Testis (tissue), 3 donors: Measurements from ENCODE around the gene INSM1. TPM values are rescaled to one million over a fixed set of nuclear protein-coding genes. Genes with fewer than 3 reads are reported as not detected.

Experiments
- DNase-seq: peaks from one replicate; pipeline ENCODE4 v3.0.0-alpha.2; 2019
- H3K27ac ChIP-seq, 2 donors: fragments of 200-600 bp; sonication (generic); one replicate each; pipeline ENCODE4 v1.5.1; 2019
- H3K27me3 ChIP-seq: fragments of 200-600 bp; sonication (generic); one replicate; pipeline ENCODE4 v1.5.1; 2019
- H3K36me3 ChIP-seq: fragments of 200-600 bp; sonication (generic); one replicate; pipeline ENCODE4 v1.5.1; 2017; ENCODE audit warnings: low read depth; ENCODE audit errors: missing control alignments
- H3K4me1 ChIP-seq: fragments of 200-600 bp; sonication (generic); one replicate; pipeline ENCODE4 v1.5.1; 2019
- H3K4me3 ChIP-seq, 2 donors: fragments of 200-600 bp; sonication (generic); one replicate each; pipeline ENCODE4 v1.5.1; 2017 to 2019
- H3K9me3 ChIP-seq: fragments of 200-600 bp; sonication (generic); one replicate; pipeline ENCODE4 v1.5.1; 2017
- CTCF ChIP-seq, 3 experiments: fragments of 450-650 bp in 2 of 3; fragments of 200-600 bp in 1 of 3; sonication (generic) in 1 of 3; IDR thresholded peaks; one replicate each; pipeline ENCODE4 v1.5.1; 2016 to 2019; ENCODE audit warnings: antibody characterized with exemption in 3 of 3, mild to moderate bottlenecking in 2 of 3, moderate library complexity in 1 of 3
- POLR2A ChIP-seq: fragments of 450-650 bp; IDR thresholded peaks from one replicate; pipeline ENCODE4 v1.6.1; 2017; ENCODE audit warnings: antibody characterized with exemption, mild to moderate bottlenecking, moderate library complexity
- WGBS, 2 donors: methylation state at CpG; one replicate each; pipeline ENCODE4 v1.1.5; 2018; 5-methylcytosine and 5-hydroxymethylcytosine counted together
- intact Hi-C: fragments of 100-400 bp; cut with DNase I; formaldehyde crosslinking; loops from one replicate; pipeline ENCODE4 v1.15.1; 2023; ENCODE audit warnings: low total_unique reads
- polyA plus RNA-seq: library from polyadenylated mRNA; stranded (reverse); fragments of 350-450 nt; fragmentation: Illumina TruSeq; extraction: RNeasy Lipid Tissue Mini Kit (QIAGEN cat#74804); gene quantifications from one replicate; pipeline ENCODE4 v1.2.3, GENCODE V29; 2014; ENCODE audit warnings: low read depth, low replicate concordance; ENCODE audit not compliant: insufficient read depth
- total RNA-seq, 2 donors: library from RNA; depleted of rRNA; stranded (reverse); fragments of >200 nt; gene quantifications; one replicate each; pipeline ENCODE4 v1.2.3, GENCODE V29; 2016

Gene INSM1
- total and polyA plus RNA-seq, 3 donors from 2014 or later, result 0.84 to 2.8 (median 2.7) TPM

- intact Hi-C loops, result no loop called here
- no peaks in the 10 kb centered on the region for H3K36me3 ChIP-seq
- DNase-seq, result no peak
These were observed 27.2 kb downstream of the INSM1 start for GRCh38 chr20:20395087-20395486.

GRCh38 chr20:20395903-20396568 is 28.1 kb downstream of the INSM1 start:
- Histone ChIP-seq H3K4me1 (peaks cover 4% of the 10 kb centered on the region), H3K36me3 (no peaks in the 10 kb centered on the region), H3K27me3 (no peaks in the 10 kb centered on the region), H3K27ac (no peak overlapping the region), H3K9me3 (no peaks in the 10 kb centered on the region), H3K4me3 (no peak overlapping the region)
- DNase-seq, result no peak
- WGBS, 2 donors, result 85 to 93% methylated on average over 23 to 29 of the region's 29 CpGs
- intact Hi-C loops, result no loop called here
- no peak for TF ChIP-seq CTCF (IDR thresholded peaks at IDR 0.05)
- no peak for TF ChIP-seq POLR2A

More at GRCh38 chr20:20395087-20395486, 27.2 kb downstream of the INSM1 start:
- H3K27ac ChIP-seq, result no peak overlapping the region
- 95 to 96% methylated on average over 8 to 12 of the region's 12 CpGs for WGBS, 2 donors
- no peaks in the 10 kb centered on the region for H3K27me3 ChIP-seq
- no peaks in the 10 kb centered on the region for H3K9me3 ChIP-seq
- H3K4me3 ChIP-seq, result no peak overlapping the region
- peaks cover 4% of the 10 kb centered on the region for H3K4me1 ChIP-seq
- TF ChIP-seq POLR2A, result no peak

GRCh38 chr20:20396794-20397193 is 28.9 kb downstream of the INSM1 start:
- no peaks in the 10 kb centered on the region for H3K36me3 ChIP-seq

GRCh38 chr20:20398123-20398522 is 30.2 kb downstream of the INSM1 start:
- Histone ChIP-seq H3K27me3 (no peaks in the 10 kb centered on the region), H3K36me3 (no peaks in the 10 kb centered on the region), H3K27ac (no peak overlapping the region), H3K4me3 (no peak overlapping the region), H3K9me3 (no peaks in the 10 kb centered on the region), H3K4me1 (no peaks in the 10 kb centered on the region)
- intact Hi-C loops, result no loop called here
- DNase-seq, result no peak
- WGBS, 2 donors, result 97 to 98% methylated on average over 4 to 7 of the region's 7 CpGs
- TF ChIP-seq POLR2A (no peak), CTCF (IDR thresholded peaks at IDR 0.05) (no peak)

More at GRCh38 chr20:20396794-20397193, 28.9 kb downstream of the INSM1 start:
- 90 to 93% methylated on average over 3 of the region's 3 CpGs for WGBS, 2 donors
- Histone ChIP-seq H3K4me1 (peaks cover 4% of the 10 kb centered on the region), H3K27ac (no peak overlapping the region), H3K4me3 (no peak overlapping the region), H3K27me3 (no peaks in the 10 kb centered on the region), H3K9me3 (no peaks in the 10 kb centered on the region)
- TF ChIP-seq CTCF (IDR thresholded peaks at IDR 0.05) (no peak), POLR2A (no peak)
- no peak for DNase-seq
- intact Hi-C loops, result no loop called here

- Histone ChIP-seq H3K4me1 (no peaks in the 10 kb centered on the region), H3K4me3 (no peak overlapping the region), H3K36me3 (no peaks in the 10 kb centered on the region), H3K27ac (no peak overlapping the region), H3K27me3 (no peaks in the 10 kb centered on the region), H3K9me3 (no peaks in the 10 kb centered on the region)
- no peak for DNase-seq
- TF ChIP-seq CTCF (IDR thresholded peaks at IDR 0.05) (no peak), POLR2A (no peak)
- intact Hi-C loops, result no loop called here
- WGBS, 2 donors, result 88 to 92% methylated on average over 13 of the region's 13 CpGs
These were observed 31.9 kb downstream of the INSM1 start for GRCh38 chr20:20399531-20400500.
